Stimulated activated naive B cell treated with anti-CD40 and anti-IgM and Interleukin-4, amounts not matched to agents 10 μg/mL and 1 μg/mL and 100 μg/mL, for 72 hours (primary cell): ENCODE results near the gene TPSAB1.
"Not testable (repeated sequence)": the region's sequence is repeated elsewhere in the genome, so short reads cannot be mapped to it uniquely, and the experiment has no call there.

Source experiments
- ATAC-seq, 2 donors: fragments of 150-1000 bp; cut with Tn5 transposase; replicated peaks; 2 replicates each; pipeline ENCODE4 v1.10.0; 2021; ENCODE audit warnings: moderate library complexity in 1 of 2
- DNase-seq: peaks from one replicate; pipeline ENCODE4 v3.0.0; 2021
- H3K27ac Mint-ChIP-seq: one replicate; pipeline ENCODE4 v1.8.0; 2022; ENCODE audit warnings: mild to moderate bottlenecking, mixed read lengths
- H3K27me3 Mint-ChIP-seq, 2 donors: one replicate each; pipeline ENCODE4 v1.8.0; 2022; ENCODE audit warnings: mixed read lengths in 2 of 2
- H3K36me3 Mint-ChIP-seq, 2 donors: one replicate each; pipeline ENCODE4 v1.8.0; 2022; ENCODE audit warnings: mixed read lengths in 2 of 2, mild to moderate bottlenecking in 1 of 2
- H3K4me1 Mint-ChIP-seq, 2 donors: one replicate each; pipeline ENCODE4 v1.8.0; 2022; ENCODE audit warnings: mixed read lengths in 2 of 2, mild to moderate bottlenecking in 1 of 2
- H3K4me3 Mint-ChIP-seq, 2 donors: one replicate each; pipeline ENCODE4 v1.8.0; 2022; ENCODE audit warnings: mild to moderate bottlenecking in 2 of 2, mixed read lengths in 2 of 2, moderate library complexity in 1 of 2
- H3K9me3 Mint-ChIP-seq, 2 donors: one replicate each; pipeline ENCODE4 v1.8.0; 2022; ENCODE audit warnings: mixed read lengths in 2 of 2, mild to moderate bottlenecking in 1 of 2

TPSAB1 gene

GRCh38 chr16:1224558-1224957 is 15.9 kb upstream of the TPSAB1 start:
- H3K4me1 Mint-ChIP-seq: no peaks in the 10 kb centered on the region
- H3K27ac Mint-ChIP-seq: no peak overlapping the region
- ATAC-seq: no peak
- H3K4me3 Mint-ChIP-seq: no peak overlapping the region
- no peaks in the 10 kb centered on the region for H3K9me3 Mint-ChIP-seq
- no peaks in the 10 kb centered on the region for H3K36me3 Mint-ChIP-seq
- peaks cover 5 to 9% of the 10 kb centered on the region in 2 donors for H3K27me3 Mint-ChIP-seq
- no peak for DNase-seq

GRCh38 chr16:1225051-1225451 is 15.5 kb upstream of the TPSAB1 start, which contains the start of gene TPSG1:
TSS of gene TPSG1 (minus strand) at chr16:1225268. CDS start at chr16:1225252, 16 bp downstream.
- Mint-ChIP-seq H3K36me3 (no peaks in the 10 kb centered on the region), H3K27me3 (peaks cover 5 to 9% of the 10 kb centered on the region in 2 donors), H3K27ac (no peak within 1 kb of the TSS), H3K4me1 (no peaks in the 10 kb centered on the region), H3K4me3 (no peak within 1 kb of the TSS), H3K9me3 (no peaks in the 10 kb centered on the region)
- no peak for ATAC-seq
- DNase-seq: no peak

- not testable (repeated sequence) for H3K4me1 Mint-ChIP-seq, DNase-seq, H3K36me3 Mint-ChIP-seq, H3K4me3 Mint-ChIP-seq, H3K9me3 Mint-ChIP-seq, H3K27ac Mint-ChIP-seq, ATAC-seq
- H3K27me3 Mint-ChIP-seq: peaks cover 5 to 14% of the 10 kb centered on the region in 2 donors
Observed at GRCh38 chr16:1225728-1226311, 14.7 kb upstream of the TPSAB1 start.

GRCh38 chr16:1226692-1227091 is 13.8 kb upstream of the TPSAB1 start:
- DNase-seq, ATAC-seq, H3K4me1 Mint-ChIP-seq, H3K36me3 Mint-ChIP-seq, H3K27ac Mint-ChIP-seq, H3K9me3 Mint-ChIP-seq, H3K4me3 Mint-ChIP-seq: not testable (repeated sequence)
- H3K27me3 Mint-ChIP-seq: peaks cover 5 to 10% of the 10 kb centered on the region in 2 donors

GRCh38 chr16:1228227-1228626 is 12.3 kb upstream of the TPSAB1 start:
- H3K4me1 Mint-ChIP-seq, H3K27ac Mint-ChIP-seq, H3K27me3 Mint-ChIP-seq, DNase-seq, ATAC-seq, H3K36me3 Mint-ChIP-seq, H3K4me3 Mint-ChIP-seq, H3K9me3 Mint-ChIP-seq: not testable (repeated sequence)

GRCh38 chr16:1229476-1229875 is 11.0 kb upstream of the TPSAB1 start:
- H3K4me3 Mint-ChIP-seq, H3K36me3 Mint-ChIP-seq, H3K9me3 Mint-ChIP-seq, H3K27me3 Mint-ChIP-seq, ATAC-seq, H3K27ac Mint-ChIP-seq, H3K4me1 Mint-ChIP-seq, DNase-seq: not testable (repeated sequence)

- H3K4me3 Mint-ChIP-seq, H3K27ac Mint-ChIP-seq, H3K36me3 Mint-ChIP-seq, ATAC-seq, H3K9me3 Mint-ChIP-seq, H3K4me1 Mint-ChIP-seq, H3K27me3 Mint-ChIP-seq, DNase-seq: not testable (repeated sequence)
Observed at GRCh38 chr16:1230084-1230470, 10.4 kb upstream of the TPSAB1 start, which contains the start of gene TPSB2. TSS of gene TPSB2 (minus strand) at chr16:1230184. CDS start at chr16:1229951, 233 bp downstream.

GRCh38 chr16:1230471-1231212 is 9.9 kb upstream of the TPSAB1 start:
- H3K27me3 Mint-ChIP-seq, H3K4me3 Mint-ChIP-seq, H3K4me1 Mint-ChIP-seq, H3K36me3 Mint-ChIP-seq, H3K9me3 Mint-ChIP-seq, DNase-seq, ATAC-seq, H3K27ac Mint-ChIP-seq: not testable (repeated sequence)

- H3K4me1 Mint-ChIP-seq, H3K4me3 Mint-ChIP-seq, H3K27me3 Mint-ChIP-seq, H3K9me3 Mint-ChIP-seq, H3K36me3 Mint-ChIP-seq, H3K27ac Mint-ChIP-seq, ATAC-seq, DNase-seq: not testable (repeated sequence)
Observed at GRCh38 chr16:1231301-1231700, 9.2 kb upstream of the TPSAB1 start.

- not testable (repeated sequence) for H3K4me1 Mint-ChIP-seq, ATAC-seq, H3K4me3 Mint-ChIP-seq
Observed at GRCh38 chr16:1232049-1232748, 8.3 kb upstream of the TPSAB1 start.

GRCh38 chr16:1236659-1237058 is 3.8 kb upstream of the TPSAB1 start:
- not testable (repeated sequence) for DNase-seq, H3K36me3 Mint-ChIP-seq, H3K4me1 Mint-ChIP-seq, H3K4me3 Mint-ChIP-seq, H3K27me3 Mint-ChIP-seq, H3K9me3 Mint-ChIP-seq, H3K27ac Mint-ChIP-seq
- peak; percentile 54 to 75 for ATAC-seq

More at GRCh38 chr16:1232049-1232748, 8.3 kb upstream of the TPSAB1 start:
- not testable (repeated sequence) for H3K36me3 Mint-ChIP-seq, DNase-seq, H3K27ac Mint-ChIP-seq, H3K27me3 Mint-ChIP-seq, H3K9me3 Mint-ChIP-seq

- H3K4me1 Mint-ChIP-seq: peaks cover 0 to 3% of the 10 kb centered on the region in 2 donors
- H3K36me3 Mint-ChIP-seq: no peaks in the 10 kb centered on the region
- H3K4me3 Mint-ChIP-seq: no peak overlapping the region
- H3K27ac Mint-ChIP-seq: no peak overlapping the region
- DNase-seq: no peak
- H3K27me3 Mint-ChIP-seq: peaks cover 0 to 7% of the 10 kb centered on the region in 2 donors
- ATAC-seq: no peak
- H3K9me3 Mint-ChIP-seq: no peaks in the 10 kb centered on the region
Observed at GRCh38 chr16:1237990-1238389, 2.5 kb upstream of the TPSAB1 start.

- DNase-seq, H3K4me1 Mint-ChIP-seq, ATAC-seq, H3K4me3 Mint-ChIP-seq, H3K36me3 Mint-ChIP-seq, H3K27ac Mint-ChIP-seq, H3K9me3 Mint-ChIP-seq, H3K27me3 Mint-ChIP-seq: not testable (repeated sequence)
Observed at GRCh38 chr16:1238909-1239308, 1.6 kb upstream of the TPSAB1 start.

GRCh38 chr16:1239575-1239974 is 930 bp upstream of the TPSAB1 start:
- not testable (repeated sequence) for H3K27ac Mint-ChIP-seq, H3K36me3 Mint-ChIP-seq, H3K27me3 Mint-ChIP-seq, H3K4me3 Mint-ChIP-seq, H3K9me3 Mint-ChIP-seq, ATAC-seq, DNase-seq, H3K4me1 Mint-ChIP-seq

- peaks cover 12 to 15% of the 10 kb centered on the region in 2 donors for H3K27me3 Mint-ChIP-seq
- DNase-seq, H3K27ac Mint-ChIP-seq, H3K4me3 Mint-ChIP-seq, H3K9me3 Mint-ChIP-seq, H3K36me3 Mint-ChIP-seq, H3K4me1 Mint-ChIP-seq, ATAC-seq: not testable (repeated sequence)
Observed at GRCh38 chr16:1241081-1241480, 576 bp downstream of the TPSAB1 start.
